C4-2B (cell line): ENCODE results near the gene SLC29A1.

Experiments used
- H3K27ac ChIP-seq: fragments of 450-650 bp; 2 replicates; pipeline ENCODE4 v1.5.1; 2017
- CTCF ChIP-seq: fragments of 450-650 bp; conservative IDR thresholded peaks from 2 replicates; pipeline ENCODE4 v1.5.1; 2017; ENCODE audit warnings: mild to moderate bottlenecking
- ZFX ChIP-seq: fragments of 450-650 bp; IDR thresholded peaks from 2 replicates; pipeline ENCODE4 v1.6.1; 2017

SLC29A1 gene

GRCh38 chr6:44198684-44199083, 24.7 kb upstream of the SLC29A1 start:
- no peak overlapping the region for H3K27ac ChIP-seq
- TF ChIP-seq CTCF: no peak
- no peak for TF ChIP-seq ZFX

- TF ChIP-seq CTCF: no peak
- TF ChIP-seq ZFX: no peak
- H3K27ac ChIP-seq: no peak overlapping the region
These were observed 23.5 kb upstream of the SLC29A1 start for GRCh38 chr6:44199883-44200282.

- H3K27ac ChIP-seq: no peak overlapping the region
- TF ChIP-seq ZFX: no peak
- no peak for TF ChIP-seq CTCF
These were observed 22.2 kb upstream of the SLC29A1 start for GRCh38 chr6:44201200-44201599.

- TF ChIP-seq CTCF: no peak
- TF ChIP-seq ZFX: no peak
- H3K27ac ChIP-seq: no peak overlapping the region
These were observed 21.6 kb upstream of the SLC29A1 start for GRCh38 chr6:44201638-44202303.

GRCh38 chr6:44202332-44202971, 20.9 kb upstream of the SLC29A1 start:
- H3K27ac ChIP-seq: no peak overlapping the region
- TF ChIP-seq CTCF (no peak), ZFX (no peak)

- H3K27ac ChIP-seq: no peak overlapping the region
These were observed 20.2 kb upstream of the SLC29A1 start for GRCh38 chr6:44202972-44203750.

More at GRCh38 chr6:44202972-44203750, 20.2 kb upstream of the SLC29A1 start:
- no peak for TF ChIP-seq CTCF
- no peak for TF ChIP-seq ZFX
